Keratinocyte (primary cell): ENCODE data around the gene MALSU1. TPM values are rescaled to one million over a fixed set of nuclear protein-coding genes. Genes with fewer than 3 reads are reported as not detected.

Experiments used
- DNase-seq: peaks from one replicate; pipeline ENCODE4 v3.0.0-alpha.2; 2011; ENCODE audit warnings: low read depth, missing footprints, low spot score
- FAIRE-seq: peaks from 2 replicates; lab custom pipeline; 2011; peaks lifted over from hg19 to GRCh38; lab: Jason Lieb, UNC
- H2AFZ ChIP-seq: 2 replicates; pipeline ENCODE4 v1.6.0; 2012; ENCODE audit warnings: low read length, control low read depth, inconsistent platforms; ENCODE audit not compliant: control insufficient read depth
- H3K27ac ChIP-seq: 2 replicates; pipeline ENCODE4 v1.5.1; 2011; ENCODE audit warnings: low read length; ENCODE audit not compliant: control insufficient read depth, insufficient read depth
- H3K27me3 ChIP-seq: 3 replicates; pipeline ENCODE4 v1.6.0; 2011; ENCODE audit warnings: low read length; ENCODE audit not compliant: control insufficient read depth, insufficient read depth; ENCODE audit errors: extremely low read depth
- H3K36me3 ChIP-seq, 2 experiments: 2 replicates in 1 of 2; 3 replicates in 1 of 2; pipeline ENCODE4 v1.5.1; 2011; ENCODE audit warnings: low read length in 2 of 2, mild to moderate bottlenecking in 1 of 2; ENCODE audit not compliant: control insufficient read depth in 2 of 2, insufficient read depth in 2 of 2; ENCODE audit errors: extremely low read depth in 1 of 2
- H3K4me1 ChIP-seq: 3 replicates; pipeline ENCODE4 v1.5.1; 2011; ENCODE audit warnings: low read length; ENCODE audit not compliant: control insufficient read depth, insufficient read depth; ENCODE audit errors: extremely low read depth
- H3K4me2 ChIP-seq: 3 replicates; pipeline ENCODE4 v1.6.0; 2011; ENCODE audit warnings: low read depth, low read length; ENCODE audit not compliant: control insufficient read depth, insufficient read depth; ENCODE audit errors: extremely low read depth
- H3K4me3 ChIP-seq, 3 experiments: fragments of 200-600 bp in 1 of 3; sonication (generic) in 1 of 3; 2 replicates in 2 of 3; 3 replicates in 1 of 3; pipeline ENCODE4 v1.5.1; 2011 to 2016; ENCODE audit warnings: low read length in 3 of 3, mild to moderate bottlenecking in 3 of 3, control low read depth in 2 of 3, inconsistent platforms in 1 of 3, low read depth in 1 of 3, mixed read lengths in 1 of 3, mixed run types in 1 of 3, moderate library complexity in 1 of 3; ENCODE audit not compliant: control insufficient read depth in 2 of 3, insufficient read depth in 2 of 3; ENCODE audit errors: extremely low read depth in 1 of 3
- H3K79me2 ChIP-seq: 2 replicates; pipeline ENCODE4 v1.6.0; 2012; ENCODE audit warnings: low read length; ENCODE audit not compliant: control insufficient read depth, insufficient read depth
- H3K9ac ChIP-seq: 3 replicates; pipeline ENCODE4 v1.6.0; 2011; ENCODE audit warnings: low read length; ENCODE audit not compliant: control insufficient read depth, insufficient read depth; ENCODE audit errors: extremely low read depth
- H3K9me1 ChIP-seq: 3 replicates; pipeline ENCODE4 v1.6.0; 2011; ENCODE audit warnings: low read length; ENCODE audit not compliant: control insufficient read depth, insufficient read depth; ENCODE audit errors: extremely low read depth
- H3K9me3 ChIP-seq: 2 replicates; pipeline ENCODE4 v1.5.1; 2012; ENCODE audit warnings: low read depth, low read length; ENCODE audit not compliant: control insufficient read depth
- H4K20me1 ChIP-seq: 3 replicates; pipeline ENCODE4 v1.6.0; 2011; ENCODE audit warnings: low read length; ENCODE audit not compliant: control insufficient read depth, insufficient read depth; ENCODE audit errors: extremely low read depth
- EZH2 ChIP-seq: IDR thresholded peaks from one replicate; pipeline ENCODE4 v1.6.1; 2012; ENCODE audit warnings: inconsistent platforms, mild to moderate bottlenecking, low read length, moderate library complexity
- dilution Hi-C: fragments of 300-500 bp; cut with MboI; formaldehyde crosslinking; loops from one replicate; pipeline ENCODE4 v1.7.0; 2020; ENCODE audit warnings: low sequenced_read_pairs; ENCODE audit not compliant: extremely low pct_ligation_motif_present
- polyA plus RNA-seq, 5 experiments: library from polyadenylated mRNA; depleted of rRNA in 3 of 5; stranded (reverse) in 3 of 5; stranded (forward) in 1 of 5; unstranded in 1 of 5; fragments of >200 nt; gene quantifications; 1 replicate in 1 of 5; 2 replicates in 3 of 5; 3 replicates in 1 of 5; pipeline versions ENCODE4 v1.2.1 to v1.2.3, GENCODE V29; 2011 to 2012; ENCODE audit warnings: missing spikeins in 2 of 5, low read depth in 1 of 5, low replicate concordance in 1 of 5
- TF ChIP-seq, protein P1 (sequence below), 3 experiments: IDR thresholded peaks in 1 of 3; conservative IDR thresholded peaks in 1 of 3; optimal IDR thresholded peaks in 1 of 3; 2 replicates in 2 of 3; 3 replicates in 1 of 3; pipeline versions ENCODE3 to v1.5.1; 2011; ENCODE audit warnings: low read length in 3 of 3, mild to moderate bottlenecking in 3 of 3, moderate library complexity in 2 of 3, control low read depth in 1 of 3, inconsistent platforms in 1 of 3; ENCODE audit not compliant: insufficient read depth in 2 of 3; ENCODE audit errors: extremely low read depth in 1 of 3

The MALSU1 gene
- polyA plus RNA-seq, 1 donor (not counting 4 experiments of a cell fraction or from before 2014, with no cell fraction given), result 67.8 TPM

GRCh38 chr7:23279819-23280525, 19.2 kb upstream of the MALSU1 start:
- Histone ChIP-seq H2AFZ (no peak overlapping the region), H3K79me2 (no peaks in the 10 kb centered on the region), H3K4me2 (no peak overlapping the region), H3K9ac (no peak overlapping the region), H3K4me3 (no peak overlapping the region), H3K27ac (no peak overlapping the region), H4K20me1 (no peaks in the 10 kb centered on the region), H3K4me1 (no peaks in the 10 kb centered on the region), H3K9me1 (no peaks in the 10 kb centered on the region), H3K36me3 (no peaks in the 10 kb centered on the region), H3K9me3 (no peaks in the 10 kb centered on the region), H3K27me3 (no peaks in the 10 kb centered on the region)
- dilution Hi-C loops, result no loop called here
- no peak for DNase-seq
- FAIRE-seq, result no peak
- TF ChIP-seq, protein P1, sequence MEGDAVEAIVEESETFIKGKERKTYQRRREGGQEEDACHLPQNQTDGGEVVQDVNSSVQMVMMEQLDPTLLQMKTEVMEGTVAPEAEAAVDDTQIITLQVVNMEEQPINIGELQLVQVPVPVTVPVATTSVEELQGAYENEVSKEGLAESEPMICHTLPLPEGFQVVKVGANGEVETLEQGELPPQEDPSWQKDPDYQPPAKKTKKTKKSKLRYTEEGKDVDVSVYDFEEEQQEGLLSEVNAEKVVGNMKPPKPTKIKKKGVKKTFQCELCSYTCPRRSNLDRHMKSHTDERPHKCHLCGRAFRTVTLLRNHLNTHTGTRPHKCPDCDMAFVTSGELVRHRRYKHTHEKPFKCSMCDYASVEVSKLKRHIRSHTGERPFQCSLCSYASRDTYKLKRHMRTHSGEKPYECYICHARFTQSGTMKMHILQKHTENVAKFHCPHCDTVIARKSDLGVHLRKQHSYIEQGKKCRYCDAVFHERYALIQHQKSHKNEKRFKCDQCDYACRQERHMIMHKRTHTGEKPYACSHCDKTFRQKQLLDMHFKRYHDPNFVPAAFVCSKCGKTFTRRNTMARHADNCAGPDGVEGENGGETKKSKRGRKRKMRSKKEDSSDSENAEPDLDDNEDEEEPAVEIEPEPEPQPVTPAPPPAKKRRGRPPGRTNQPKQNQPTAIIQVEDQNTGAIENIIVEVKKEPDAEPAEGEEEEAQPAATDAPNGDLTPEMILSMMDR (optimal IDR thresholded peaks at IDR 0.05 in 1 of 3, IDR thresholded peaks at IDR 0.05 in 1 of 3, conservative IDR thresholded peaks at IDR 0.05 in 1 of 3; ENCODE audit: extremely low read depth in 1 of 3, insufficient read depth in 2 of 3, low read length in 3 of 3), result no peak

- TF ChIP-seq, protein P1 (optimal IDR thresholded peaks at IDR 0.05 in 1 of 3, IDR thresholded peaks at IDR 0.05 in 1 of 3, conservative IDR thresholded peaks at IDR 0.05 in 1 of 3; ENCODE audit: extremely low read depth in 1 of 3, insufficient read depth in 2 of 3, low read length in 3 of 3), result no peak
- TF ChIP-seq EZH2, result no peak
- H3K4me2 ChIP-seq, result no peak overlapping the region
Observed at GRCh38 chr7:23283086-23283485, 16.1 kb upstream of the MALSU1 start.

More at GRCh38 chr7:23283086-23283485, 16.1 kb upstream of the MALSU1 start:
- no peak for FAIRE-seq
- Histone ChIP-seq H3K4me1 (no peaks in the 10 kb centered on the region), H3K9me1 (no peaks in the 10 kb centered on the region), H4K20me1 (no peaks in the 10 kb centered on the region), H3K4me3 (no peak overlapping the region), H3K27ac (no peak overlapping the region), H3K9me3 (no peaks in the 10 kb centered on the region), H2AFZ (no peak overlapping the region), H3K36me3 (no peaks in the 10 kb centered on the region), H3K27me3 (no peaks in the 10 kb centered on the region), H3K9ac (no peak overlapping the region), H3K79me2 (no peaks in the 10 kb centered on the region)
- DNase-seq, result no peak
- dilution Hi-C loops, result no loop called here
